ENCODE measurements around the gene TAF1B.
"Not testable (repeated sequence)": the region's sequence is repeated elsewhere in the genome, so short reads cannot be mapped to it uniquely, and the experiment has no call there.

Gene TAF1B

GRCh38 chr2:9831670-9832069 is 11.6 kb upstream of the TAF1B start:
- no peak for DNase-seq (ENCODE audit: low spot score)

DNA sequence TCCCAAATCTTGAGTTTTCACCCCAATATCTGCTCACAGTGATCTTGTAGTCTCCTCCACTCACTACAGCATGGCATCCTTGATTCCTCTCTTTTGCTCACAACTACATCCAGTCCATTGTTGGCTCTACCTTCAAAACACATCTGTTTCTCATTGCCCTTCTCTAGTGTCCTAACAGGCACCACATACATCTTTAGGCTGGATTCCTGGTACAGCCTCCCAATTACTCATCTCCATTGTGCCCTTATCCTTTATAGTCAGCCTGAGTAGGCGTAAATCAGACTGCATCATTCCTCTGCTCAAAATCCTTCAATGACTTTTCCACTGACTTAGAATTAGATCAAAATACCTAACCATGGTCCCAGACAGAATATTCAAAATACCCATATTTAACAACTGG is 10.7 kb upstream of the TAF1B start:
- no peak for DNase-seq (ENCODE audit: low spot score)

DNA sequence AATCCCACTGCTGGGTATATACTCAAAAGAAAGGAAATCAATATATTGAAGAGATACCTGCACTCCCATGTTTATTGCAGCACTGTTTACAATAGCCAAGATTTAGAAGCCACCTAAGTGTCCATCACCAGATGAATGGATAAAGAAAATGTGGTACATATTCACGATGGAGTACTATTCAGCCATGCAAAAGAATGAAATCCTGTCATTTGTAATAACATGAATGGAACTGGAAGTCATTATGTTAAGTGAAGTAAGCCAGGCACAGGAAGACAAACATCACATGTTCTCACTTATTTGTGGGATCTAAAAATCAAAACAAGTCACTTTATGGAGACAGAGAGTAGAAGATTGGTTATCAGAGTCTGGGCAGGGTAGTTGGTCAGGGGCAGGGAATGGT is 8.2 kb upstream of the TAF1B start:
- DNase-seq (ENCODE audit: low spot score) = not testable (repeated sequence)

DNA sequence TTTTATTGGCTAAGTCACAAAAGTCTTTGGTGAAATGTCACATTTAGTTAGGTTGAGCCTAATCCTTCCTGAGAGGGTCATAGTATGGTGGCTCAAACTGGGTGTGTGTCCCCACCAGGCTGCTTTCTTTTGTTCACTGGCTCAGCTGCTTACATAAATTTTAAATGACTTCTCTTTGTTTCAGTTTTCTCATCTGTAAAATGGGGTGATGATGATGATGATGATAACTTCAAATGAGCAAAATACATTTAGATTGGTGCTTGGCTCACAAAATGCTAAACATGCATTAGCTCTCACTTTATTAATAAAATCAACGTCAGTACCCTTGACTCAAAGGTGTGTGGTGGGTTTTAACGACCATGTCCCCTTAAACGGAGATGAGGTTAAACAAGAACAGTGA is 7.2 kb upstream of the TAF1B start:
- no peak for DNase-seq (ENCODE audit: low spot score)

GRCh38 chr2:9836517-9836916 is 6.8 kb upstream of the TAF1B start:
- no peak for DNase-seq (ENCODE audit: low spot score)

DNA sequence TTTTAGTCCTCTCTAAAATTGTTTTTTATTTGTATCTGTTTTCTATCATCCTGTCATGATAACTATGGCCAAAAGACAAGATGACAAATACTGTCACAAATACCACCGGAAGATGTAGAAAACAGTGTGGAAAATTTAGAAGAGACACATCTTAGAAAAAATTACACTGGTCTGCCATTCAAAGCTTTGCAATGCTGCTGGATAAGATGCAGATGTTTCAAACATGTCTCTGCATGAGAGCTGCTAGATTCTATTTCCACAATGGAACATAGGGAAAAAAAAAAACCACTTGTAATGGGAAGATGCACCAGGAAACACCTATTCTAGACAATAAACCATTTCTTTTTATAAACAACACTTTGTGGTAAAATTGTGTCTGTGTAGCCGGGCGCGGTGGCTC is 5.8 kb upstream of the TAF1B start:
- DNase-seq (ENCODE audit: low spot score) = no peak

DNA sequence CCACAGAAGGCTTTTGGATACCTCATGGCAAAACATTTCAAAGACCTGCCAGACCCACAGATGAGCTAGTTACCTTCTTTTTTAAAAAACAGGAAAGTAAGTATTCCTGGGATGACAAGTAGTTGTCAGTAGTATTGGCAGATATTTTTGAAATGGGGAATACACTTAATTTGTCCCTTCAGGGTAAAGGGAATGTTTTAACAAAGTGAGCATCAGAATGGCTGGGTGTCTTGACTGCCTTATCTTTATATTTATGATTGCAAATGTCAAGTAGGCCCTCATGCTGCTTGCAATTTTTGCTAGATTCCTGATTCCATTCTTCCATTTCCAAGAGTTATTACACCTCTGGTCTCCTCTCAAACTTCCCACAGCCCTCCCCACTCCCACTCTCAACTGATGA is 4.9 kb upstream of the TAF1B start:
- DNase-seq (ENCODE audit: low spot score) = no peak

DNA sequence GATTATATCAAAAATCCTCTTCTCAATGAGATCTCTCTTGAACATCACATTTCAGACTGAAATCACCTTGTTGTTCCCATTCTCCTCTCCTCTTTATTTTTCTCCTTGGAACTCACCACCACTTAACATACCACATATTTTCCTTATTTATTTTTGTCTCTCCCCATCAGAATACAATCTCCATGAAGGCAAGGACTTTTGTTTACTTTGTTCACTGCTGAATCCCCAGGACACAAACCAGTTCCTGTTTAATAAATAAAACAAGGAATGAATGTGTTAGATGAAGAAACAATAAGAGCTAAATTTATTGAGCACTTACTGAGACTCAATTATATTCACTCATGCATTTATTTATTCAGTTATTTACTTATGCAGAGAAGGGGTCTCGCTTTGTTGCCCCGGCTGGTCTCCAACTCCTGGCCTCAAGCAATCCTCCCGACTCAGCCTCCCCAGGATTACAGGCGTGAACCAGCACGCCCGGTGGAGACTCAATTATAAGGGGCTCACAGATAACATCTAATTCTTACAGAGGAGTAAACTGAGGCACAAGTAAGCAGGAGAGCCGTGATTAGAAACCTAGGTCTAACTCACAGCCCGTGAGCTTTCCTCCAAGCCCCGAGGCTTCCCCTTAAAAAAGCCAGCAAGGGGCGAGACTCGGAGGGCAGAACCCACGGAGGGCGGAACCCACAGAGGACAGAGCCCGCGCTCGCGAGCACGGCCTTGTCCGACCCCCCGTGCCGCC is 616 bp upstream of the TAF1B start:
- no peak for DNase-seq (ENCODE audit: low spot score)

DNA sequence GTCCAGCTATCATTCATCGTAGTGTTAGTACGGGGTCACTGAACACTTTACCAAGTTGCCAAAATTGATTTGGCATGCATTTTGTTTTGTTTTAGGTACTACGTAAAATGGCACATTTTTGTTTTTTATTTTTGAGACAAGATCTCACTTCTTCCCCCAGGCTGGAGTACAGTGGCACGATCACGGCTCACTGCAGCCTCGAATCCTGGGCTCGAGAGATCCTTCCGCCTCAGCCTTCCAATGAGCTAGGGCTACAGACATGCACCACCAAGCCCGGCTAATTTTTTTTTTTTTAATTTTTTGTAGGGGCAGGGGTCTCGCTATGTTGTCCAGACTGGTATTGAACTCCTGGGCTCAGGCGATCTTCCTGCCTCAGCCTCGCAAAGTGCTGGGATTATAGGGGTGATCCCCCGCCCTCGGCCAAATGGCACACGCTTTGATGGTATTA is 786 bp downstream of the TAF1B start:
- DNase-seq (ENCODE audit: low spot score) = no peak

DNA sequence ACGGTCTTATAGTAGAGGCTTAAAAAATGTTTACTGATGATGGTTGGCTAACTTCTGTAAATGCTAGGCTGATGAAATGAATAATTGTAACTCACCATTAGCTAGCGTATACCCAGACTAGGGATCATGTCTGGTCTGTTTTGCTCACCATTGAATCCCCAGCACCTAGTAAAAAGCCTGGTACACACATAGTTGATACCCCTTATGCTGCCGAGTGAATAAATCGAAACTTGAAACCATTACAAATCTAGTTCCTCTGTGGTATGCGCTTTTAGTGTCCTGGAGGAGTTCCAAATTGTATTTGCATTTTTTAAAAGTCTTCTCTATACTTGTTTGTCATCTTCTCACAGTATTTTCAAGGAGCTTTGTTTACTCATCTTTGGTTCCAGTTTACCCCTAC is 1.3 kb downstream of the TAF1B start:
- DNase-seq (ENCODE audit: low spot score) = no peak

- DNase-seq (ENCODE audit: low spot score) = no peak
Measured at GRCh38 chr2:9846554-9846953, 3.3 kb downstream of the TAF1B start.

- no peak for DNase-seq (ENCODE audit: low spot score)
Measured at GRCh38 chr2:9847140-9847539, 3.9 kb downstream of the TAF1B start.

GRCh38 chr2:9852881-9853280 is 9.6 kb downstream of the TAF1B start:
- DNase-seq (ENCODE audit: low spot score) = no peak

DNA sequence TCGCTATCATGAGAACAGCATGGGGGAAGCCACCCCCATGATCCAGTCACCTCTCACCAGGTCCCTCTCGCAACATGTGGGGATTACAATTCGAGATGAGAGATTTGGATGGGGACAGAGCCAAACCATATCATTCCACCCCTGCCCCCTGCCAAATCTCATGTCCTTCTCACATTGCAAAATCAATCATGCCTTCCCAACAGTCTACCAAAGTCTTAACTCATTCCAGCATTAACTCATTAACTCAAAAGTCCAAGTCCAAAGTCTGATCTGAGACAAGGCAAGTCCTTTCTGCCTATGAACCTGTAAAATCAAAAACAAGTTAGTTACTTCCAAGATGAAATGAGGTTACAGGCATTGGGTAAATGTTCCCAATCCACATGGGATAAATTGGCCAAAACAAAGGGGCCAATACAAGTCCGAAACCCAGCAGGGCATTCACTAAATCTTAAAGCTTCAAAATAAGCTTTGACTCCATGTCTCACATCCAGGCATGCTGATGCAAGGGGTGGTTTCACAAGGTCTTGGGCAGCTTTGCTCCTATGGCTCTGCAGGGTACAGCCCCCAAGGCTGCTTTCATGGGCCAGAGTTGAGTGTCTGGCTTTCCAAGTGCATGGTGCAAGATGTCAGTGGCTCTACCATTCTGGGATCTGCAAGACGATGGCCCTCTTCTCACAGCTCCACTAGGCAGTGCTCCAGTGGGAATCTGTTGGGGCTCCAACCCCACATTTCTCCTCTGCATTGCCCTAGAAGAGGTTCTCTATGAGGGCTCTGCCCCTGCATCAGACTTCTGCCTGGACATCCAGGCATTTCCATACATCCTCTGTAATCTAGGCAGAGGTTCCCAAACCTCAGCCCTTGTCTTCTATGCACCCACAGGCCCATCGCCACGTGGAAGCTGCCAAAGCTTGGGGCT is 14.8 kb downstream of the TAF1B start:
- DNase-seq (ENCODE audit: low spot score) = no peak

GRCh38 chr2:9858730-9859068 is 15.4 kb downstream of the TAF1B start:
- DNase-seq (ENCODE audit: low spot score) = no peak

DNA sequence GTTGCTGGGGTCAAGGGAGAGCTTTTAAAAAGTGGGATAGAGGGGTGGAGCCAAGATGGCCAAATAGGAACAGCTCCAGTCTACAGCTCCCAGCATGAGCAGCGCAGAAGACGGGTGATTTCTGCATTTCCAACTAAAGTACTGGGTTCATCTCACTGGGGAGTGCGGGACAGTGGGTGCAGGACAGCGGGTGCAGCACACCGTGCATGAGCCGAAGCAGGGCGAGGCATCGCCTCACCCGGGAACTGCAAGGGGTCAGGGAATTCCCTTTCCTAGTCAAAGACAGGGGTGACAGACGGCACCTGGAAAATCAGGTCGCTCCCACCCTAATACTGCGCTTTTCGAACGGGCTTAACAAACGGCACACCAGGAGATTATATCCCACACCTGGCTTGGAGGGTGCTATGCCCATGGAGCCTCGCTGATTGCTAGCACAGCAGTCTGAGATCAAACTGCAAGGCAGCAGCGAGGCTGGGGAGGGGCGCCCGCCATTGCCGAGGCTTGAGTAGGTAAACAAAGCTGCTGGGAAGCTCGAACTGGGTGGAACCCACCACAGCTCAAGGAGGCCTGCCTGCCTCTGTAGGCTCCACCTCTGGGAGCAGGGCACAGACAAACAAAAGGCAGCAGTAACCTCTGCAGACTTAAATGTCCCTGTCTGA is 17.8 kb downstream of the TAF1B start:
- DNase-seq (ENCODE audit: low spot score) = not testable (repeated sequence)

- no peak for DNase-seq (ENCODE audit: low spot score)
Measured at GRCh38 chr2:9867881-9868280, 24.6 kb downstream of the TAF1B start.

DNA sequence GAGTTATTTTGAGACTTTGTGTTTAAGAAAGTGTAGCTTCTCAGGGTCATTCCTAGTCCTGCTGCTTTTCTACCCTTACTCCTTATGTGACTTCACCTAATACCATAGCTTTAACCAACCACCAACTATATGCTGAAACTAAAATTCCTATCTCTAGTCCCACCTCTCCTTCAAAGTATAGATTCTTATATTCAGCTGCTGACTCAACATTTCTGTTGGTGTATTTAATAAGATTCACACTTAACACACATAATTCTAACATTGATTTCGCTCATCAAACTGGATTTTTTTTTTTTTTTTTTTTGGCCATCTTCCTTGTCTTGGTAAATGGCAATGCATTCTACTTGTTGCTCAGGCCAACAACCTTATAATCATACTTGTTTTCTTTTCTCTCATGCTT is 30.1 kb downstream of the TAF1B start:
- DNase-seq (ENCODE audit: low spot score) = no peak

- DNase-seq (ENCODE audit: low spot score) = no peak
Measured at GRCh38 chr2:9877026-9877425, 33.8 kb downstream of the TAF1B start.

DNA sequence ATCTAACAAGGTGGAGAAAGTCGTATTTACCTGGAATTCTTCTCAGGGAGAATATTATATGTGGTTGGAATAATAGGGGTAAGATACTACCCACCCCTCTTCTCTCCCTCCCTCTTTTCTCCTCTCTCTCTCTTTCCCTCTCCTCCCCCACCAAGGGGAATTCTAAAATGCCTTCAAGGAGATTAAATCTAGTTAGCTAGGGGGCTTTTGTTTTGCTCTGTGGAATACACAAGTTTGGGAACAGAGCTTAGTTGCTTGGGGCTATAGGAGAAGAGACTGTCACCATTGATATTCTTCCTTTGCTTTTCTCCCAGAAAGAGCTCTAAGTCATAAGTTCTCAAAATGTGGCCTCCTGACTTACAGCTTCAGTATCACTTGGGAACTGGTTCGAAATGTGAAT is 34.5 kb downstream of the TAF1B start:
- DNase-seq (ENCODE audit: low spot score) = no peak

DNA sequence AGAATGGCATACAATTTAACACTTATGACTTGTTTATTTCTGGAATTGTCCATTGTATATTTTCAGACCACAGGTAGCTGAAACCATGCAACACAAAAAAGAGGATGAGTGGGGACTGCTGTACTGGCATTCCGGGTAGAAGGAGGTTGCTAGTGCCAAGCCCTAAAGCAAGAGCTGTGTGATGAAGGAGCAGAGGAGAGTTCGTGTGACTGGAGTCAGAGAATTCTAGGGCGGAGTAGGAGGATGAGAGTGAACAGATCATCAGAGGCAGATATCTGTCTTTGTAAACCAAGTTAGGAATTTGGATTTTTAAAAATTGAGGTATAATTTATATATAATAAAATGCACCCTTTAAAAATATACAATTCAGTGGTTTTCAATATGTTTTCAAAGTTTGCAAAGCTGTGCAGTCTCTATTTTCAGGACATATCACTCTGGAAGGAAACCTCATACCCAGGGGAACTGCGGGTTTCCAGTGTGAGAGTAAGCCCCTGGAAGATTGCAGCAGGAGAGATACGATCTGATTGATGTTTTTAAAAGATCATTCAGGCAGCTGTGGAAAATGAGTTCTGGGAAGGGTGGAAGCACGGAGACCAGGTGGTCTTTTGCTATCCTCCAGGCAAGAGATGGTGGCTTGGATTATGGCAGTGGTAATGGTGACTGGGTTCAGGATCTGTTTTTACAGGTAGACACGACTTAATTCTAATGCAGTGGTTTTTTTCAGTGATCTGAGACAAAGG is 36.4 kb downstream of the TAF1B start:
- DNase-seq (ENCODE audit: low spot score) = no peak

DNA sequence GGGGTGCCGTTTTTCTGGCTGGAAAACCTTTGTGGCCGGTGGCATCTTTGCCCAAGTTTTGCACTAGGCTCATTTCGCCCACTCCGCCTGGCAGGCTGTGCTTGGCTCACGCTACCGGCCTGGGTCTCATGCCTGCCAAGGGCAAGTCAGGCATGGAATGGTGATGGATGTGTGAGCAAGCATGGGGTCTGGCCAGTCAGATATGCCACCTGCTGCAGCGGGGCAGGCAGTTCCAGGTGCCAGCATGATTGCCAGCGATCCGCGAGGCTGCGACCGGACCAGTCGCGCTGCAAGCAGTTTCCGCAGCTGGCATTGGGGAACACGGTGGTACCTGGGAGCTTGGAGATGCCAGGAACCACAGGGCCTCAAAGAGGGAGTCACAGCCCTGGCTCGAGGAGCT is 40.6 kb downstream of the TAF1B start:
- no peak for DNase-seq (ENCODE audit: low spot score)

All from hematopoietic multipotent progenitor cell treated with erythropoietin and hydrocortisone succinate and interleukin-3 and kit ligand, for 15 days (in vitro differentiated cells).